ENCODE measurements around the gene FEZF1.

DNA sequence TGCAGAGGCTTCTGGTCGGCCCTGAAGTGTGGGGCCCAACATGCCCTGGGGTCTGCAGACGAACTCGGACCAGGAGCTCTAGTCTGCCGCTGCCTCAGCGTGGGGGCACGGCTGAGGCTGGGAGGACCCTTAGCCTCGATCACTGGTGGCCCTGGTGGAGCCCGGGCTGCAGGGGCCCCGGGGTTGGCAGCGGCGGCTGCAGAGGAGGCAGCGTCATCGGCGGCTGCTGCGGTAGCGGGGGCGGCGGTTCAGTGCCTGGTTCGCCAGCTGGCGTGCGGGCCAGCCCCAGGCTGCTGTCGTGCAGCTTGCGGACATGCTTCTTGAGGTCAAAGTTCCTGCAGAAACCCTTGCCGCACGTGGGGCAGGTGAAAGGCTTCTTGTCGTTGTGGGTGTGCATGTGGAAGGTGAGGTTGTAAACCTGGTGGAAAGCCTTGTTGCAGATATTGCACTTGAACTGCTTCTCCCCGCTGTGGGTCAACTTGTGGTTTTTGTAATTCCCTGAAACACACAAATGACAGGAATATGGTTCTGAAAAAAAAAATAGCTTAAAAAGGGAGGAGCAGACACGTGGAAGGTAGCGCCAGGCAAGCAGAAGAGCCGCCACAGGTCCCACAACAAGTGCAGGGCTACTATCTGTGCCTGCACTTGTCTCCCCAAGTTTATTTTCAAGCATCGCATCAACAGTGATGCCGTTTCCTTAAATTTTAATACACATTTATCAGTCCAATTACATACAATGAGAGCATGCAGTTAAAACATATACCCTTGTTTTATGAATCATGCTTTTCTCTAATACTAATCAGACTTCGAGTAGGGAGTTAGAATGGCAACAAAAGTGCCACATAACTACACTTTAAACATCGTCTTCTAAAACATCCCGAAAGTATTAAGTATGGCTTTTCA, 2.4 kb downstream of the FEZF1 start:
- TF ChIP-seq SPI1 (IDR thresholded peaks at IDR 0.05; ENCODE audit: low read depth, low read length) = no peak
- no peak for TF ChIP-seq POLR2A (IDR thresholded peaks at IDR 0.05; ENCODE audit: low read depth, low read length)
- TF ChIP-seq TAF1 (IDR thresholded peaks at IDR 0.05; ENCODE audit: low read depth, low read length) = no peak
- TF ChIP-seq POLR2AphosphoS5 (IDR thresholded peaks at IDR 0.05; ENCODE audit: low read depth, low read length) = no peak
- no peak for TF ChIP-seq POU2F2 (IDR thresholded peaks at IDR 0.05; ENCODE audit: low read depth, low read length)
